ENCODE results near the gene UTP18. TPM values are rescaled to one million over a fixed set of nuclear protein-coding genes. Genes with fewer than 3 reads are reported as not detected.
"Not testable (repeated sequence)": the region's sequence is repeated elsewhere in the genome, so short reads cannot be mapped to it uniquely, and the experiment has no call there.

The UTP18 gene
- total RNA-seq, 3 donors from 2014 or later (not counting 1 experiment from before 2014, with no cell fraction given): 33.5 to 40.3 (median 34.6) TPM

DNA sequence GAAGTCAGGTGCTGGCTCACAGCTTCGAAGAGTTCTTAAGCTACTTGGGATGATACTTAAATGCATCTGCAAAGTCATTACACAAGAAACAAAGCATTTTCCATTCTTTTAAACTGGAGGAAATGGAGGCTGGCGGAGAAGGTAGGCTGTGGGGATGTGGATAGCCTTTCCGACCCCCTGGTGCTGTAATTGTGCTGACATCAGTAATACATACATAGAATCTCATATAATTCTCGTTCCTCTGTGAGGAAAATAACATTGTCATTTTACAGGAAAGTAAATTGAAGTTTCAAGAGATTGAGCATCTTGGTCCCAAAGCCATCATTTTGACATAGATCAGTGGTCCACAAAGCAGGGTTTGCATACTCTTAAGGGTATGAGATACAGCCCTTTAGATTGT, 39.5 kb downstream of the UTP18 start:
- no peak for DNase-seq
- H3K36me3 Mint-ChIP-seq: no peaks in the 10 kb centered on the region
- ATAC-seq: no peak
- peaks cover 19% of the 10 kb centered on the region for H3K36me3 ChIP-seq (ENCODE audit: control insufficient read depth, insufficient read depth, low read length)
- no peak overlapping the region for H3K27ac Mint-ChIP-seq
- no peaks in the 10 kb centered on the region for H3K27me3 Mint-ChIP-seq (ENCODE audit: low read depth in 2 of 2)
- no peak overlapping the region for H3K4me3 Mint-ChIP-seq
- WGBS (ENCODE audit: insufficient coverage): 100% methylated on average over 1 of the region's 4 CpGs
- no peaks in the 10 kb centered on the region for H3K9me3 ChIP-seq (ENCODE audit: control insufficient read depth, insufficient read depth, low read length)
- H3K27ac ChIP-seq (ENCODE audit: low read length): no peak overlapping the region
- H3K27me3 ChIP-seq (ENCODE audit: control insufficient read depth, insufficient read depth, low read length): no peaks in the 10 kb centered on the region
- intact Hi-C loops (cut with micrococcal nuclease): no loop called here
- no peak overlapping the region for H3K4me3 ChIP-seq (ENCODE audit: low read length)
- H3K9me3 Mint-ChIP-seq: no peaks in the 10 kb centered on the region
- TF ChIP-seq CTCF (IDR thresholded peaks at IDR 0.05): no peak
- no peaks in the 10 kb centered on the region for H3K4me1 ChIP-seq (ENCODE audit: control insufficient read depth, insufficient read depth, low read length)
- H3K4me1 Mint-ChIP-seq: peaks cover 10 to 13% of the 10 kb centered on the region in 2 donors

DNA sequence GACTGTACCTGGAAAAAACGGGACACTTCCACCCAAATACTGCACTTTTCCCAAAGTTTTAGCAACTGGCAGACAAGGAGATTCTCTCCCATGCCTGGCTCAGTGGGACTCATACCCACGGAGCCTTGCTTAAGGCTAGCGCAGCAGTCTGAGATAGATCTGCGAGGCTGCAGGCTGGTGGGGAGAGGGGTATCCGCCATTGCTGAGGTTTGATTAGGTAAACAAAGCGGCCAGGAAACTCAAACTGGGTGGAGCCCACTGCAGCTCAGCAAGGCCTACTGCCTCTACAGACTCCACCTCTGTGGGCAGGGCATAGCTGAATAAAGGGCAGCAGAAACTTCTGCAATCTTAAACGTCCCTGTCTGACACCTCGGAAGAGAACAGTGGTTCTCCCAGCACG, 44.8 kb downstream of the UTP18 start:
- Mint-ChIP-seq H3K4me1 (no peaks in the 10 kb centered on the region), H3K27ac (no peak overlapping the region), H3K27me3 (ENCODE audit: low read depth in 2 of 2) (peaks cover 18 to 23% of the 10 kb centered on the region in 2 donors), H3K9me3 (peaks cover 2% of the 10 kb centered on the region in 2 donors), H3K36me3 (no peaks in the 10 kb centered on the region), H3K4me3 (no peak overlapping the region)
- H3K36me3 ChIP-seq (ENCODE audit: control insufficient read depth, insufficient read depth, low read length): no peaks in the 10 kb centered on the region
- no peak for TF ChIP-seq CTCF (IDR thresholded peaks at IDR 0.05)
- no peaks in the 10 kb centered on the region for H3K9me3 ChIP-seq (ENCODE audit: control insufficient read depth, insufficient read depth, low read length)
- intact Hi-C loops (cut with micrococcal nuclease): no loop called here
- ATAC-seq (no peak), DNase-seq (no peak)
- H3K4me3 ChIP-seq (ENCODE audit: low read length): no peak overlapping the region
- H3K27me3 ChIP-seq (ENCODE audit: control insufficient read depth, insufficient read depth, low read length): no peaks in the 10 kb centered on the region
- no peak overlapping the region for H3K27ac ChIP-seq (ENCODE audit: low read length)
- no peaks in the 10 kb centered on the region for H3K4me1 ChIP-seq (ENCODE audit: control insufficient read depth, insufficient read depth, low read length)
- 92% methylated on average over 9 of the region's 9 CpGs for WGBS (ENCODE audit: insufficient coverage)

- H3K4me3 Mint-ChIP-seq; H3K9me3 Mint-ChIP-seq; H3K27ac Mint-ChIP-seq; DNase-seq; H3K27me3 ChIP-seq (ENCODE audit: control insufficient read depth, insufficient read depth, low read length); intact Hi-C loops (cut with micrococcal nuclease); H3K4me1 ChIP-seq (ENCODE audit: control insufficient read depth, insufficient read depth, low read length); H3K9me3 ChIP-seq (ENCODE audit: control insufficient read depth, insufficient read depth, low read length); H3K4me1 Mint-ChIP-seq; ATAC-seq; H3K4me3 ChIP-seq (ENCODE audit: low read length); H3K36me3 Mint-ChIP-seq; H3K36me3 ChIP-seq (ENCODE audit: control insufficient read depth, insufficient read depth, low read length); H3K27ac ChIP-seq (ENCODE audit: low read length): not testable (repeated sequence)
- peaks cover 11 to 13% of the 10 kb centered on the region in 2 donors for H3K27me3 Mint-ChIP-seq (ENCODE audit: low read depth in 2 of 2)
- WGBS (ENCODE audit: insufficient coverage): no CpG with 5 or more reads among the region's 1 CpG
Measured at GRCh38 chr17:51312003-51312402, 51.7 kb downstream of the UTP18 start.

GRCh38 chr17:51319186-51319585, 58.8 kb downstream of the UTP18 start:
- no peaks in the 10 kb centered on the region for H3K36me3 Mint-ChIP-seq
- no peak overlapping the region for H3K4me3 ChIP-seq (ENCODE audit: low read length)
- intact Hi-C loops (cut with micrococcal nuclease): no loop called here
- no peaks in the 10 kb centered on the region for H3K9me3 ChIP-seq (ENCODE audit: control insufficient read depth, insufficient read depth, low read length)
- no peak for DNase-seq
- H3K9me3 Mint-ChIP-seq: peaks cover 4 to 5% of the 10 kb centered on the region in 2 donors
- H3K27me3 Mint-ChIP-seq (ENCODE audit: low read depth in 2 of 2): peaks cover 20% of the 10 kb centered on the region in 2 donors
- H3K36me3 ChIP-seq (ENCODE audit: control insufficient read depth, insufficient read depth, low read length): no peaks in the 10 kb centered on the region
- no peaks in the 10 kb centered on the region for H3K4me1 Mint-ChIP-seq
- H3K4me1 ChIP-seq (ENCODE audit: control insufficient read depth, insufficient read depth, low read length): no peaks in the 10 kb centered on the region
- no peak overlapping the region for H3K27ac Mint-ChIP-seq
- 100% methylated on average over 1 of the region's 1 CpG for WGBS (ENCODE audit: insufficient coverage)
- H3K27ac ChIP-seq (ENCODE audit: low read length): no peak overlapping the region
- no peak overlapping the region for H3K4me3 Mint-ChIP-seq
- ATAC-seq: no peak
- H3K27me3 ChIP-seq (ENCODE audit: control insufficient read depth, insufficient read depth, low read length): no peaks in the 10 kb centered on the region
- no peak for TF ChIP-seq CTCF (IDR thresholded peaks at IDR 0.05)

All from natural killer cell (primary cell).